ENCODE measurements around the gene XPO6.

Gene XPO6

DNA sequence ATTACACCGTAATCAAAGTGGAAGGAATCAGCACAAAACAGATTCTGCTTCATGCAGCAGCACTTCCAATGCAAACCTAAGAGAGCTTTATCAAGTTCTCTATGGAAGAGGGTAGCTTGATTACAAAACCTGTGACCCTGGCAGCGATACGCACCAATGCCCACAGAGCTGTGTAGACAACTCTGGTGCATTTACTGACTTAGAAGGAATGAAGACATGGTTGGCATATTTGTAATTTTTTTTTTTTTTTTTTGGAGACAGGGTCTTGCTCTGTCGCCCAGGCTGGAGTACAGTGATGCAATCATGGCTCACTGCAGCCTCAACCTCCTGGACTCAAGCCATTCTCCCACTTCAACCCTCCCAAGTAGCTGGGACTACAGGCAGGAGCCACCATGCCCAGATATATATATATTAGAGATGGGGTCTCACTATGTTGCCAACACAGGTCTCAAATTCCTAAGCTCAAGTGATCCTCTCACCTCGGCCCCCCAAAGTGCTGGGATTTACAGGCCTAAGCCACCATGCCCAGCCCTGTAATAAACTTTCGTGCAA is 49.4 kb downstream of the XPO6 start:
- peaks cover 85% of the 10 kb centered on the region for H3K4me1 Mint-ChIP-seq (ENCODE audit: low read depth)
- peaks cover 24% of the 10 kb centered on the region for H3K36me3 Mint-ChIP-seq
- H3K27me3 Mint-ChIP-seq = no peaks in the 10 kb centered on the region
- no peak overlapping the region for H3K4me3 Mint-ChIP-seq
- H3K9me3 Mint-ChIP-seq (ENCODE audit: low read depth) = no peaks in the 10 kb centered on the region
- peak overlapping the region; percentile 72 for H3K27ac Mint-ChIP-seq

GRCh38 chr16:28161626-28162025 is 50.1 kb downstream of the XPO6 start:
- H3K27ac Mint-ChIP-seq = peak overlapping the region; percentile 72

DNA sequence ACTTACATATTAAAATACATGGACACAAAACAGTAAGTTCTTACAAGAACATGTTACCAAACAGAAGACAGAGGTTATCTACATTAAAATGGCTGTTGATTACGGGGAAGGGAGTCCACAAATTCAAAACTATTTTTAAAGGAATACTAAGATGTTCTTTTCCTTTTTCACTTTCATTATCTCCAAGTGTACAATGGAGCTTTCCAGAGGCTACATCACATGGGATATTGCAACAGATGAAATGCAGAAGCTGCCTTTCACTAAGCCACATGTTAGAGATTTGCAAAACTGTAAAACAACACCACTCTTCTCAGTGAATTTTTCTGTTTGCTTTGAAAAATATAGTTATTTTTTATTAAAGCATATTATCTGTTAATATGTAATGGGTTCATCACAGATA is 53.6 kb downstream of the XPO6 start:
- Mint-ChIP-seq H3K4me3 (no peak overlapping the region), H3K27me3 (no peaks in the 10 kb centered on the region), H3K36me3 (peaks cover 16% of the 10 kb centered on the region), H3K9me3 (ENCODE audit: low read depth) (no peaks in the 10 kb centered on the region), H3K27ac (peak overlapping the region; percentile 28), H3K4me1 (ENCODE audit: low read depth) (peaks cover 77% of the 10 kb centered on the region)

More at GRCh38 chr16:28161626-28162025, 50.1 kb downstream of the XPO6 start:
- peaks cover 16% of the 10 kb centered on the region for H3K36me3 Mint-ChIP-seq
- no peaks in the 10 kb centered on the region for H3K9me3 Mint-ChIP-seq (ENCODE audit: low read depth)
- H3K4me1 Mint-ChIP-seq (ENCODE audit: low read depth) = peaks cover 81% of the 10 kb centered on the region
- H3K4me3 Mint-ChIP-seq = no peak overlapping the region
- no peaks in the 10 kb centered on the region for H3K27me3 Mint-ChIP-seq

DNA sequence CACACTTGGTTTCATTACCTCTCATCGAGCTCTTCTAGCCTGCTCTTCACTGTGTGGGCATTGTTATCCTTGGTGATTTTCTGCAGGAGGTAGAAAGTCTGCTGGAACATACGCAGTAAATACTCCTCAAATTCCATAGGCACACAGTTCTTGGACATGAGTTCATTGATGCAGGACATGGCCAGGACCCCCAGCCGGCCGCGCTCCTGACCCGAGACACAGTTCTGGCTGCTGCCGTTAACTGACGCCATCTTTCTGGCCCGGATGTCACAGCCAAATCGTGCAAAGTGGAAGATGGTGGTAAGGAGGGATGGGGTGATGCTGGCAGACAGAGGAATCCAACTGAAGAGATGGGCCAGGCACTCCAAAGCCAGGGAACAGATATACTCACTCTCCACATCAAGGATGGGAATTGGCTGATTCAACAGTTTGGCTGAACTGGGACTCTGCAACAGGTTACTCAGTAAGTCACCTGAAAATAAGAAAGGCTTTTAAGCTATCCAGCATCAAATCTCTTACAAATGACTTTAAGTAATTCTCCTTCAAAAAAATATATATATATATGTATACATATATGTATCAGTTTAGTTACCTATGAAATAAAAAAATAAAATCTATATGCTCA is 55.6 kb downstream of the XPO6 start:
- Mint-ChIP-seq H3K4me1 (ENCODE audit: low read depth) (peaks cover 68% of the 10 kb centered on the region), H3K36me3 (peaks cover 17% of the 10 kb centered on the region), H3K9me3 (ENCODE audit: low read depth) (no peaks in the 10 kb centered on the region), H3K4me3 (no peak overlapping the region), H3K27ac (no peak overlapping the region), H3K27me3 (no peaks in the 10 kb centered on the region)

DNA sequence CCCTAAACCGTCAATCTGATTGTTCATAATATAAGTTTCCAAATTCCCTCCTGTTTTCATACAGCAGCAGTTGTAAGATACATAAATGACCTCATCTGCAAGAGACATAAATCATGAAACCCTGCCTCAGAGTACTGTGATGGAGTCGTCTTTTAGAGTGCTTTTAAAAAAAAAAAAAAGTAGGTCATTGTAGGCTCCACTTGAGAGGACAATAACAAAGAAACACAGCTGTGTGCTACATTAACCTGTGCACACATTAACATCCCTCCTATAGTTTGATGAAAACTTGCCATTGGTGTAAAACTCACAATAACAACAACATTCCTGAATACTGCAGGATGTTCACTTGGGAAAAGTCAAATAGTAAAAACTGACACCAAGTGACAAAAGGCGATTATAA is 56.5 kb downstream of the XPO6 start:
- Mint-ChIP-seq H3K27me3 (no peaks in the 10 kb centered on the region), H3K4me1 (ENCODE audit: low read depth) (peaks cover 69% of the 10 kb centered on the region), H3K9me3 (ENCODE audit: low read depth) (no peaks in the 10 kb centered on the region), H3K4me3 (no peak overlapping the region), H3K27ac (peak overlapping the region; percentile 10), H3K36me3 (peaks cover 24% of the 10 kb centered on the region)

- H3K9me3 Mint-ChIP-seq (ENCODE audit: low read depth) = no peaks in the 10 kb centered on the region
- peaks cover 82% of the 10 kb centered on the region for H3K4me1 Mint-ChIP-seq (ENCODE audit: low read depth)
- H3K27ac Mint-ChIP-seq = peak overlapping the region; percentile 92
- H3K36me3 Mint-ChIP-seq = peaks cover 35% of the 10 kb centered on the region
- H3K4me3 Mint-ChIP-seq = no peak overlapping the region
- H3K27me3 Mint-ChIP-seq = no peaks in the 10 kb centered on the region
Measured at GRCh38 chr16:28151180-28151579, 60.6 kb downstream of the XPO6 start.

DNA sequence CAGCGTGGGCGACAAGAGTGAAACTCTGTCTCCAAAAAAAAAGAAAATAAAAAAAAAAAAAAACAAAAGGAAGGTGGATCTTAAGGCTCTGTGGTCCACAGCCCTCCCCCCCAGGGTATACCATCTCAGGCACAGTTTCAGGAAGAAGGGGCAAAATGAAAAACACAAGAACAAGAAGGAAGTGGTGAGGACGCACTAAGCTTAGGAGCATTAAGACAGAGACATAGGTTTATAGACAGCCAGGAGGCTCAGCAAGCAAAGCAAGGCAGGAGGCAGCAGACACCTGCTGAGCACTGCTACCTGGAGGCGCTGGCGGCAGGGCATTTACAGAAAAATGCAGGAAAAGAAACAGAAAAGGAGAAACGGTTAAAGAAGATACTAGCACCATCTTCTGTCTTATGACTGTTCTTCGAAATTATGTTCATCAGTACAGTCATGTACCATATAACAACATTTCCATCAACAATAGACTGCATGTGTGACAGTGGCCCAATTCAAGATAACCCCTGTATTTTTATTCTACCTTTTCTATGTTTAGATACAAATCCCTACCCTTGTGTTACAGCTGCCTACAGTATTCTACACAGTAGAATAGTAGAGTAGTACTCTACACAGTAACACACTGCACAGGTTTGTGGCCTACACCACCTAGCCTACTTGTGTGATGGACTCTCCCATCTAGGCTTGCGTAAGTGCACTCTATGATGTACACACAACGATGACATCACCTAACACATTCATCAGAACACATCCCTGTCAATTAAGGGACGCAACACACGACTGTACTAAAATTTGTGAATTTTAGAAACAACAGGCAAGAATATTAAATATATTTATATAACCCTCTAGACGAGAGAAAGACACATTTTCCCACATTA is 62.5 kb downstream of the XPO6 start:
- Mint-ChIP-seq H3K27ac (peak overlapping the region; percentile 90), H3K27me3 (no peaks in the 10 kb centered on the region), H3K9me3 (ENCODE audit: low read depth) (no peaks in the 10 kb centered on the region), H3K36me3 (peaks cover 44% of the 10 kb centered on the region), H3K4me3 (peak overlapping the region; percentile 20), H3K4me1 (ENCODE audit: low read depth) (peaks cover 82% of the 10 kb centered on the region)

GRCh38 chr16:28146536-28146935 is 65.2 kb downstream of the XPO6 start:
- peak overlapping the region; percentile 42 for H3K4me3 Mint-ChIP-seq
- H3K4me1 Mint-ChIP-seq (ENCODE audit: low read depth) = peaks cover 95% of the 10 kb centered on the region
- H3K27ac Mint-ChIP-seq = peak overlapping the region; percentile 80

GRCh38 chr16:28145796-28146195 is 66.0 kb downstream of the XPO6 start:
- Mint-ChIP-seq H3K4me1 (ENCODE audit: low read depth) (peaks cover 95% of the 10 kb centered on the region), H3K36me3 (peaks cover 36% of the 10 kb centered on the region), H3K9me3 (ENCODE audit: low read depth) (no peaks in the 10 kb centered on the region), H3K27me3 (no peaks in the 10 kb centered on the region), H3K27ac (peak overlapping the region; percentile 80), H3K4me3 (peak overlapping the region; percentile 42)

More at GRCh38 chr16:28146536-28146935, 65.2 kb downstream of the XPO6 start:
- H3K9me3 Mint-ChIP-seq (ENCODE audit: low read depth) = no peaks in the 10 kb centered on the region
- peaks cover 44% of the 10 kb centered on the region for H3K36me3 Mint-ChIP-seq
- no peaks in the 10 kb centered on the region for H3K27me3 Mint-ChIP-seq

DNA sequence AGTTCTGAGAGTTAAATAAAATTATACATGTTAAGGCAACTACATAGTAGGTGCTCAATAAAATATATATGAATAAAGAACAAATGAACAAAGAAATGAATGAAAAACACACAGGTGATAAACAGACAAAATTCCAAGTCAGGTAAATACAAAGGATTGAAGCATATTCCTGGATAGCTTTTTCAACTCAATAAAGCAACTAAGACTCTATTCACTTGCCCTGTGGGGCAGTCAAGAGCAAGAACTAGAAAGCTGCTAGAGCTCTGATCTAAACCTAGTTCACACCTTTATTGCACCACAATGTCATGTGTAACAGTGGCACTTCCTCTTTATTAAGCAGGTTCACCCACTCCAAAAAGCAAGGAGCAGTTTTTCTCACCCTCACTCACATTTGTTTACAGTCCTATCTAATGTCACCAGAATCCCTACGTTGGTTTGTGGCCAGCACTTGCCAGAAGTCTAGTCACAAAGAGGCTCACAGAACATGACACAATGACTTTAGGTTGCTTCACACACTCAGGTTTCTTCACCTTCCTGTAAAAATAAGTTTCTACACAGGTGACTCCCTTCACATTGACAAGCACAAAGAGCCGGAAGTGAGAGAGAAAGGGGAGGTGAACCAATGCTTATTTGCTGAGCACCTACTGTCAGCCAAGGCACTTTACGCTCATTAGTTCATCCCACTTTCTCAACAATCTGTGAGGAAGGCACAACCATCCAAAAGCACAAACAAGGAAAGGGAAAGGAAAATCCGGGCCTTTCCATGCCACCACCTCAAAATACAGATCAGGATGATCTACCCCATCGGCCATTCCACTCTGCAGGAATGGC is 70.8 kb downstream of the XPO6 start:
- Mint-ChIP-seq H3K9me3 (ENCODE audit: low read depth) (no peaks in the 10 kb centered on the region), H3K4me1 (ENCODE audit: low read depth) (peaks cover 93% of the 10 kb centered on the region), H3K27ac (peak overlapping the region; percentile 87), H3K36me3 (peaks cover 20% of the 10 kb centered on the region), H3K4me3 (peak overlapping the region; percentile 78), H3K27me3 (no peaks in the 10 kb centered on the region)

DNA sequence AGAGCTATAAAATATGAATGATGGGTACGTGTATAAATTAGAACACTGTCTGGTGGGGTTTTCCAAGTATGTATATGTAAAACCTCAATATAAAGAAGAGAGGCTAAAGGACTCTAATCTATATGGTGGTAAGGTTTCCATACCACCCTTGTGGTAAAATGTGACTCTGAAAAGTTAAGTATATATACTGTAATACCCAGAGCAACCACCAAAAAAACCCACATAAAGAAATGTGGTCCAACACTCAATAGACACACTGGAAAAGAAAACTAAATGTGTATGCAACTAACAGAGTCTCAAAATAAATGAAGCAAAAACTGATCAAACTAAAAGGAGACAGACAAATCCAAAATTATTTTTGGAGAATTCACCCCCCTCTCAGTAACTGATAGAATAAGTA is 72.2 kb downstream of the XPO6 start:
- H3K9me3 Mint-ChIP-seq (ENCODE audit: low read depth) = no peaks in the 10 kb centered on the region

GRCh38 chr16:28136751-28137434 is 74.9 kb downstream of the XPO6 start:
- Mint-ChIP-seq H3K9me3 (ENCODE audit: low read depth) (no peaks in the 10 kb centered on the region), H3K27me3 (no peaks in the 10 kb centered on the region), H3K4me1 (ENCODE audit: low read depth) (peaks cover 56% of the 10 kb centered on the region), H3K4me3 (peak overlapping the region; percentile 12), H3K27ac (peak overlapping the region; percentile 89), H3K36me3 (peaks cover 7% of the 10 kb centered on the region)

More for the DNA sequence above, 72.2 kb downstream of the XPO6 start:
- Mint-ChIP-seq H3K36me3 (peaks cover 11% of the 10 kb centered on the region), H3K27me3 (no peaks in the 10 kb centered on the region), H3K4me3 (peak overlapping the region; percentile 51), H3K4me1 (ENCODE audit: low read depth) (peaks cover 82% of the 10 kb centered on the region), H3K27ac (peak overlapping the region; percentile 81)

DNA sequence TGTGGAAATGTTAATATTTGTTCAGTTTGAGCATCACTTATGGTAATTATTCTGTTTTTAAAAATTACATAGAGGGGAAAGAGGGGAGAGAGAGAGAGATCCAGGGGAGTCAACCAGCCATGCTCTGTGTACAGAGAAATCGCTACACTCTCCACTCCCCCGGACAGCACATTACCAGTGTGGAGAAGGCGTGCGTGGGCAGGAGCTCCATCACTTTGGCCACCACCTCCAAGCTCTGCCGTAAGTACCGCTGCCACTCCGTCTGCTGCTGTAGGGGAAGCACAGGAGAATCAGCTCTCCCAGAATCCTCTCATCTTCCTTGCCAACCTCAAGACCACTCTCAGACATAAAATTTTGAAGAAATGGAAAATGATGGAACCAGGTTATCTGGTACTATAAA is 78.1 kb downstream of the XPO6 start:
- Mint-ChIP-seq H3K4me1 (ENCODE audit: low read depth) (peaks cover 32% of the 10 kb centered on the region), H3K9me3 (ENCODE audit: low read depth) (no peaks in the 10 kb centered on the region), H3K36me3 (no peaks in the 10 kb centered on the region), H3K4me3 (no peak overlapping the region), H3K27ac (peak overlapping the region; percentile 83), H3K27me3 (no peaks in the 10 kb centered on the region)

DNA sequence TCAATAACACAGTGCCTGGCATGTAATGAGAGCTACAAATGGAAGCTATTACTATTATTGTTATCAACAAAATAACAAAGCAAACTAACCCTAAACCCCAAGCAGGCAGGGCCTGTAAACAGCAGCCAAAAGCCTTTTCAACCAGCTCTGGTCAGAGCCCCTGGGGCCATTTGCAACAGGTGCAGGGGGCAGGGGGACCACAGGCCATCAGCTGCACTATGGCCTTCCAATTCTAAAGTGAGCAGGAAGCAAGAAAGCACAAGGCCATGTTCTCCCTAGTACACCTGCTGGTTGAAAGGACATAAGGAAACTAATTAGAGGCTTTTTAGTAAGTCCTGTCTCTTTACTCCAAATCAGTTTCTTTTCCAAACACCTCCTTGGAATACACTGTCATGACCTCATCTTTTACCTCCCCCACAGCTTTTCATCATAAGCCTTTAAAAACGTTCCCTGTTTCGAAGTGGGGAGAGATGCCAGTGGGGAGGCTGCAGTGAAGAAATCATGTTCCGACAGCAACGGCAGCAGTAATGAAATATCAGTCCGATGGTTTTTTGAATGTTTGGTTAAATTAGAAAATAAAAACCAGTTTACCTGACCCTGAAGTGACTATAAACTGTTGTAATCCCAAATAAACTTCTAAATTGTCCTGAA is 79.9 kb downstream of the XPO6 start:
- Mint-ChIP-seq H3K36me3 (peaks cover 1% of the 10 kb centered on the region), H3K9me3 (ENCODE audit: low read depth) (no peaks in the 10 kb centered on the region), H3K4me3 (no peak overlapping the region), H3K4me1 (ENCODE audit: low read depth) (peaks cover 20% of the 10 kb centered on the region), H3K27ac (peak overlapping the region; percentile 34), H3K27me3 (no peaks in the 10 kb centered on the region)
